ENCODE data around the gene AGMO. TPM values are rescaled to one million over a fixed set of nuclear protein-coding genes. Genes with fewer than 3 reads are reported as not detected.

The AGMO gene
- total and polyA plus RNA-seq, 2 of the 8 experiments (the other 6 are each of a cell fraction or from before 2014, with no cell fraction given) = 0.22 to 0.45 TPM

- TF ChIP-seq, protein P1, sequence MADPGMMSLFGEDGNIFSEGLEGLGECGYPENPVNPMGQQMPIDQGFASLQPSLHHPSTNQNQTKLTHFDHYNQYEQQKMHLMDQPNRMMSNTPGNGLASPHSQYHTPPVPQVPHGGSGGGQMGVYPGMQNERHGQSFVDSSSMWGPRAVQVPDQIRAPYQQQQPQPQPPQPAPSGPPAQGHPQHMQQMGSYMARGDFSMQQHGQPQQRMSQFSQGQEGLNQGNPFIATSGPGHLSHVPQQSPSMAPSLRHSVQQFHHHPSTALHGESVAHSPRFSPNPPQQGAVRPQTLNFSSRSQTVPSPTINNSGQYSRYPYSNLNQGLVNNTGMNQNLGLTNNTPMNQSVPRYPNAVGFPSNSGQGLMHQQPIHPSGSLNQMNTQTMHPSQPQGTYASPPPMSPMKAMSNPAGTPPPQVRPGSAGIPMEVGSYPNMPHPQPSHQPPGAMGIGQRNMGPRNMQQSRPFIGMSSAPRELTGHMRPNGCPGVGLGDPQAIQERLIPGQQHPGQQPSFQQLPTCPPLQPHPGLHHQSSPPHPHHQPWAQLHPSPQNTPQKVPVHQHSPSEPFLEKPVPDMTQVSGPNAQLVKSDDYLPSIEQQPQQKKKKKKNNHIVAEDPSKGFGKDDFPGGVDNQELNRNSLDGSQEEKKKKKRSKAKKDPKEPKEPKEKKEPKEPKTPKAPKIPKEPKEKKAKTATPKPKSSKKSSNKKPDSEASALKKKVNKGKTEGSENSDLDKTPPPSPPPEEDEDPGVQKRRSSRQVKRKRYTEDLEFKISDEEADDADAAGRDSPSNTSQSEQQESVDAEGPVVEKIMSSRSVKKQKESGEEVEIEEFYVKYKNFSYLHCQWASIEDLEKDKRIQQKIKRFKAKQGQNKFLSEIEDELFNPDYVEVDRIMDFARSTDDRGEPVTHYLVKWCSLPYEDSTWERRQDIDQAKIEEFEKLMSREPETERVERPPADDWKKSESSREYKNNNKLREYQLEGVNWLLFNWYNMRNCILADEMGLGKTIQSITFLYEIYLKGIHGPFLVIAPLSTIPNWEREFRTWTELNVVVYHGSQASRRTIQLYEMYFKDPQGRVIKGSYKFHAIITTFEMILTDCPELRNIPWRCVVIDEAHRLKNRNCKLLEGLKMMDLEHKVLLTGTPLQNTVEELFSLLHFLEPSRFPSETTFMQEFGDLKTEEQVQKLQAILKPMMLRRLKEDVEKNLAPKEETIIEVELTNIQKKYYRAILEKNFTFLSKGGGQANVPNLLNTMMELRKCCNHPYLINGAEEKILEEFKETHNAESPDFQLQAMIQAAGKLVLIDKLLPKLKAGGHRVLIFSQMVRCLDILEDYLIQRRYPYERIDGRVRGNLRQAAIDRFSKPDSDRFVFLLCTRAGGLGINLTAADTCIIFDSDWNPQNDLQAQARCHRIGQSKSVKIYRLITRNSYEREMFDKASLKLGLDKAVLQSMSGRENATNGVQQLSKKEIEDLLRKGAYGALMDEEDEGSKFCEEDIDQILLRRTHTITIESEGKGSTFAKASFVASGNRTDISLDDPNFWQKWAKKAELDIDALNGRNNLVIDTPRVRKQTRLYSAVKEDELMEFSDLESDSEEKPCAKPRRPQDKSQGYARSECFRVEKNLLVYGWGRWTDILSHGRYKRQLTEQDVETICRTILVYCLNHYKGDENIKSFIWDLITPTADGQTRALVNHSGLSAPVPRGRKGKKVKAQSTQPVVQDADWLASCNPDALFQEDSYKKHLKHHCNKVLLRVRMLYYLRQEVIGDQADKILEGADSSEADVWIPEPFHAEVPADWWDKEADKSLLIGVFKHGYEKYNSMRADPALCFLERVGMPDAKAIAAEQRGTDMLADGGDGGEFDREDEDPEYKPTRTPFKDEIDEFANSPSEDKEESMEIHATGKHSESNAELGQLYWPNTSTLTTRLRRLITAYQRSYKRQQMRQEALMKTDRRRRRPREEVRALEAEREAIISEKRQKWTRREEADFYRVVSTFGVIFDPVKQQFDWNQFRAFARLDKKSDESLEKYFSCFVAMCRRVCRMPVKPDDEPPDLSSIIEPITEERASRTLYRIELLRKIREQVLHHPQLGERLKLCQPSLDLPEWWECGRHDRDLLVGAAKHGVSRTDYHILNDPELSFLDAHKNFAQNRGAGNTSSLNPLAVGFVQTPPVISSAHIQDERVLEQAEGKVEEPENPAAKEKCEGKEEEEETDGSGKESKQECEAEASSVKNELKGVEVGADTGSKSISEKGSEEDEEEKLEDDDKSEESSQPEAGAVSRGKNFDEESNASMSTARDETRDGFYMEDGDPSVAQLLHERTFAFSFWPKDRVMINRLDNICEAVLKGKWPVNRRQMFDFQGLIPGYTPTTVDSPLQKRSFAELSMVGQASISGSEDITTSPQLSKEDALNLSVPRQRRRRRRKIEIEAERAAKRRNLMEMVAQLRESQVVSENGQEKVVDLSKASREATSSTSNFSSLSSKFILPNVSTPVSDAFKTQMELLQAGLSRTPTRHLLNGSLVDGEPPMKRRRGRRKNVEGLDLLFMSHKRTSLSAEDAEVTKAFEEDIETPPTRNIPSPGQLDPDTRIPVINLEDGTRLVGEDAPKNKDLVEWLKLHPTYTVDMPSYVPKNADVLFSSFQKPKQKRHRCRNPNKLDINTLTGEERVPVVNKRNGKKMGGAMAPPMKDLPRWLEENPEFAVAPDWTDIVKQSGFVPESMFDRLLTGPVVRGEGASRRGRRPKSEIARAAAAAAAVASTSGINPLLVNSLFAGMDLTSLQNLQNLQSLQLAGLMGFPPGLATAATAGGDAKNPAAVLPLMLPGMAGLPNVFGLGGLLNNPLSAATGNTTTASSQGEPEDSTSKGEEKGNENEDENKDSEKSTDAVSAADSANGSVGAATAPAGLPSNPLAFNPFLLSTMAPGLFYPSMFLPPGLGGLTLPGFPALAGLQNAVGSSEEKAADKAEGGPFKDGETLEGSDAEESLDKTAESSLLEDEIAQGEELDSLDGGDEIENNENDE (IDR thresholded peaks at IDR 0.05; ENCODE audit: insufficient replicate concordance, low read length) = no peak
- TF ChIP-seq EZH2 (IDR thresholded peaks at IDR 0.05; ENCODE audit: low read depth, low read length, severe bottlenecking) (no peak), SAP30 (IDR thresholded peaks at IDR 0.05; ENCODE audit: insufficient read depth, insufficient replicate concordance, low read length) (no peak), BCL11A (IDR thresholded peaks at IDR 0.05; ENCODE audit: low read depth in 2 of 2, low read length in 2 of 2) (no peak), POLR2AphosphoS5 (IDR thresholded peaks at IDR 0.05; ENCODE audit: low read depth, low read length) (no peak), SP1 (IDR thresholded peaks at IDR 0.05; ENCODE audit: low read depth, low read length) (no peak), CBX8 (IDR thresholded peaks at IDR 0.05; ENCODE audit: borderline replicate concordance, low read depth, low read length) (no peak), MAX (IDR thresholded peaks at IDR 0.05) (no peak)
- TF ChIP-seq, protein P2, sequence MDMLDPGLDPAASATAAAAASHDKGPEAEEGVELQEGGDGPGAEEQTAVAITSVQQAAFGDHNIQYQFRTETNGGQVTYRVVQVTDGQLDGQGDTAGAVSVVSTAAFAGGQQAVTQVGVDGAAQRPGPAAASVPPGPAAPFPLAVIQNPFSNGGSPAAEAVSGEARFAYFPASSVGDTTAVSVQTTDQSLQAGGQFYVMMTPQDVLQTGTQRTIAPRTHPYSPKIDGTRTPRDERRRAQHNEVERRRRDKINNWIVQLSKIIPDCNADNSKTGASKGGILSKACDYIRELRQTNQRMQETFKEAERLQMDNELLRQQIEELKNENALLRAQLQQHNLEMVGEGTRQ (IDR thresholded peaks at IDR 0.05; ENCODE audit: low read length) = no peak
Measured at GRCh38 chr7:15433151-15433550, 128.7 kb downstream of the AGMO start (continued).
